KMS-11 (cell line): ENCODE results near the gene LRBA.
"Not testable (repeated sequence)": the region's sequence is repeated elsewhere in the genome, so short reads cannot be mapped to it uniquely, and the experiment has no call there.

Source experiments
- H2AFZ ChIP-seq: fragments of 200-600 bp; sonication (generic); 2 replicates; pipeline ENCODE4 v1.6.1; 2016; ENCODE audit warnings: antibody characterized with exemption, mixed run types, low read depth
- H3K27ac ChIP-seq: fragments of 200-600 bp; sonication (generic); 2 replicates; pipeline ENCODE4 v1.6.1; 2016; ENCODE audit warnings: mild to moderate bottlenecking, mixed run types
- H3K27me3 ChIP-seq: fragments of 200-600 bp; sonication (generic); 2 replicates; pipeline ENCODE4 v1.6.1; 2017; ENCODE audit warnings: mild to moderate bottlenecking, low read depth, mixed run types, moderate library complexity; ENCODE audit not compliant: insufficient read depth
- H3K36me3 ChIP-seq: fragments of 200-600 bp; sonication (generic); 2 replicates; pipeline ENCODE4 v1.6.1; 2017; ENCODE audit warnings: mild to moderate bottlenecking, mixed run types; ENCODE audit not compliant: insufficient read depth
- H3K4me1 ChIP-seq: fragments of 200-600 bp; sonication (generic); 2 replicates; pipeline ENCODE4 v1.6.1; 2016; ENCODE audit warnings: mild to moderate bottlenecking, low read depth, mixed run types; ENCODE audit not compliant: poor library complexity, severe bottlenecking
- H3K4me2 ChIP-seq: fragments of 200-600 bp; sonication (generic); 2 replicates; pipeline ENCODE4 v1.7.0; 2016; ENCODE audit warnings: mild to moderate bottlenecking, mixed run types
- H3K4me3 ChIP-seq: fragments of 200-600 bp; sonication (generic); IDR thresholded peaks from 2 replicates; pipeline ENCODE4 v1.6.1; 2017; ENCODE audit warnings: low read depth, low read length, mixed read lengths; ENCODE audit not compliant: insufficient read depth
- H3K79me2 ChIP-seq: fragments of 200-600 bp; sonication (generic); 2 replicates; pipeline ENCODE4 v1.6.1; 2016; ENCODE audit warnings: low read depth, mixed run types; ENCODE audit not compliant: insufficient read depth
- H3K9ac ChIP-seq: fragments of 200-600 bp; sonication (generic); 2 replicates; pipeline ENCODE4 v1.6.1; 2016; ENCODE audit warnings: mild to moderate bottlenecking, mixed run types
- H4K20me1 ChIP-seq: fragments of 200-600 bp; sonication (generic); 2 replicates; pipeline ENCODE4 v1.6.1; 2016; ENCODE audit warnings: mild to moderate bottlenecking, mixed run types; ENCODE audit not compliant: insufficient read depth
- TF ChIP-seq, protein P1 (sequence below): fragments of 200-600 bp; sonication (generic); conservative IDR thresholded peaks from 2 replicates; pipeline ENCODE4 v1.6.1; 2017; ENCODE audit warnings: low read depth, mild to moderate bottlenecking, antibody characterized with exemption, low read length, moderate library complexity, mixed read lengths

Gene LRBA

DNA sequence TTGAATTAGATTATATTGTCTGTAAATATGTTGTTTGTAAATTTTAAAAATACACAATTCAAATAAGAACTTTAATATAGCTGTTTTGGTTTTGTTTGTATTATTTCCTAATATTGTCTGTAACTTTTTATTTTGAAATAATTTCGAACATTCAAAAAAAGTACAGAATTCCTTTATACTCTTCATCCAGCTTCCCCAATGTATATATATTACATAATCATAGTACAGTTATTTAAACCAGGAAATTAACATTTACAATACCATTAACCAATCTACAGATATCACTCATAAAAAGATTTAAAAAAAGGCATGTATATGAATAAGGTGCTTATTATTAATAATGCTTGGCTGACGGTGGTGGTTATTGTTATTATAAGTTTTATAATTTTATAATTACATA is 84.1 kb downstream of the LRBA start:
- no peak overlapping the region for H3K9ac ChIP-seq
- H3K4me2 ChIP-seq: no peak overlapping the region
- H2AFZ ChIP-seq: no peak overlapping the region
- H3K79me2 ChIP-seq: 0 out of 2 replicates have a peak, but pooled peaks cover 4% of the 10 kb centered on the region
- no peak overlapping the region for H3K4me3 ChIP-seq
- H3K36me3 ChIP-seq: no peaks in the 10 kb centered on the region
- no peaks in the 10 kb centered on the region for H4K20me1 ChIP-seq
- no peak overlapping the region for H3K27ac ChIP-seq
- no peaks in the 10 kb centered on the region for H3K4me1 ChIP-seq
- no peaks in the 10 kb centered on the region for H3K27me3 ChIP-seq
- TF ChIP-seq, protein P1, sequence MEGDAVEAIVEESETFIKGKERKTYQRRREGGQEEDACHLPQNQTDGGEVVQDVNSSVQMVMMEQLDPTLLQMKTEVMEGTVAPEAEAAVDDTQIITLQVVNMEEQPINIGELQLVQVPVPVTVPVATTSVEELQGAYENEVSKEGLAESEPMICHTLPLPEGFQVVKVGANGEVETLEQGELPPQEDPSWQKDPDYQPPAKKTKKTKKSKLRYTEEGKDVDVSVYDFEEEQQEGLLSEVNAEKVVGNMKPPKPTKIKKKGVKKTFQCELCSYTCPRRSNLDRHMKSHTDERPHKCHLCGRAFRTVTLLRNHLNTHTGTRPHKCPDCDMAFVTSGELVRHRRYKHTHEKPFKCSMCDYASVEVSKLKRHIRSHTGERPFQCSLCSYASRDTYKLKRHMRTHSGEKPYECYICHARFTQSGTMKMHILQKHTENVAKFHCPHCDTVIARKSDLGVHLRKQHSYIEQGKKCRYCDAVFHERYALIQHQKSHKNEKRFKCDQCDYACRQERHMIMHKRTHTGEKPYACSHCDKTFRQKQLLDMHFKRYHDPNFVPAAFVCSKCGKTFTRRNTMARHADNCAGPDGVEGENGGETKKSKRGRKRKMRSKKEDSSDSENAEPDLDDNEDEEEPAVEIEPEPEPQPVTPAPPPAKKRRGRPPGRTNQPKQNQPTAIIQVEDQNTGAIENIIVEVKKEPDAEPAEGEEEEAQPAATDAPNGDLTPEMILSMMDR: no peak

DNA sequence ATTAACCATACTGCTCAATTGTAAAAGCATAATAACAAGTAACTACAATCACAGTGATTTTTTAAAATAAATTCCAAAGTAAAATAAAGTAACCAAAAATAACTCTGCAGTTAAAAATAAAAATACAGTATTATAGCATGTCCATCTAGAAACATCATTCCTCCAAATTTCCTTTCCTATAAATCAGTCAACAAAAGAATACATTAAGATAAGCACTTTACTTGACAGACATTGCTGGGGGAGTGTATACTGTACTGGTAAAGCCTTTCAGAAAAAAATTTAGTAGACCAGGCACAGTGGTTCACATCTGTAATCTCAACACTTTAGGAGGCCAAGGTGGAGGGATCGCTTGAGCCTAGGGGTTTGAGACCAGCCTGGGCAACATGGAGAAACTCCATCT is 91.1 kb downstream of the LRBA start:
- no peak overlapping the region for H3K4me2 ChIP-seq
- no peaks in the 10 kb centered on the region for H3K27me3 ChIP-seq
- H2AFZ ChIP-seq: no peak overlapping the region
- H4K20me1 ChIP-seq: no peaks in the 10 kb centered on the region
- no peak overlapping the region for H3K4me3 ChIP-seq
- no peaks in the 10 kb centered on the region for H3K79me2 ChIP-seq
- H3K4me1 ChIP-seq: no peaks in the 10 kb centered on the region
- no peak overlapping the region for H3K27ac ChIP-seq
- H3K9ac ChIP-seq: no peak overlapping the region
- TF ChIP-seq, protein P1: no peak
- H3K36me3 ChIP-seq: no peaks in the 10 kb centered on the region

GRCh38 chr4:150921486-150921885 is 93.6 kb downstream of the LRBA start:
- H3K4me2 ChIP-seq, H3K4me3 ChIP-seq, H3K27me3 ChIP-seq, H3K27ac ChIP-seq, H3K79me2 ChIP-seq, H3K36me3 ChIP-seq, H3K9ac ChIP-seq, H3K4me1 ChIP-seq, H2AFZ ChIP-seq, H4K20me1 ChIP-seq: not testable (repeated sequence)

GRCh38 chr4:150918562-150918961 is 96.5 kb downstream of the LRBA start:
- not testable (repeated sequence) for H3K4me1 ChIP-seq, H3K9ac ChIP-seq, H2AFZ ChIP-seq, H3K4me3 ChIP-seq, H3K27me3 ChIP-seq, H3K27ac ChIP-seq, H3K79me2 ChIP-seq, H3K4me2 ChIP-seq, H4K20me1 ChIP-seq, H3K36me3 ChIP-seq

GRCh38 chr4:150911326-150911725 is 103.8 kb downstream of the LRBA start:
- Histone ChIP-seq H3K4me2 (no peak overlapping the region), H2AFZ (no peak overlapping the region), H4K20me1 (no peaks in the 10 kb centered on the region), H3K4me3 (no peak overlapping the region), H3K27me3 (no peaks in the 10 kb centered on the region), H3K27ac (no peak overlapping the region), H3K79me2 (no peaks in the 10 kb centered on the region), H3K9ac (no peak overlapping the region), H3K4me1 (peaks cover 11% of the 10 kb centered on the region), H3K36me3 (0 out of 2 replicates have a peak, but pooled peaks cover 4% of the 10 kb centered on the region)
- TF ChIP-seq, protein P1: no peak
